Rectal smooth muscle tissue (tissue), 1 donor: ENCODE results near the gene RP2.

Experiments
- H3K27ac ChIP-seq: one replicate; pipeline ENCODE4 v1.7.0; 2013; ENCODE audit warnings: low read depth, low read length, inconsistent platforms
- H3K27me3 ChIP-seq: one replicate; pipeline ENCODE4 v1.7.0; 2013; ENCODE audit warnings: low read length; ENCODE audit not compliant: control insufficient read depth, insufficient read depth
- H3K36me3 ChIP-seq: one replicate; pipeline ENCODE4 v1.7.0; 2013; ENCODE audit warnings: low read length; ENCODE audit not compliant: control insufficient read depth, insufficient read depth
- H3K4me1 ChIP-seq: one replicate; pipeline ENCODE4 v1.7.0; 2013; ENCODE audit warnings: low read length; ENCODE audit not compliant: control insufficient read depth, insufficient read depth
- H3K4me3 ChIP-seq: one replicate; pipeline ENCODE4 v1.7.0; 2013; ENCODE audit warnings: low read length
- H3K9ac ChIP-seq: one replicate; pipeline ENCODE4 v1.7.0; 2013; ENCODE audit warnings: low read length

RP2 gene

GRCh38 chrX:46836701-46837557 is at the start of gene RP2:
Gene RP2 (plus strand): TSS chrX:46837043. CDS start chrX:46837101, 58 bp downstream.
- peak within 1 kb of the TSS; percentile 69 for H3K4me3 ChIP-seq
- peak within 1 kb of the TSS; percentile 75 for H3K9ac ChIP-seq
- no peaks in the 10 kb centered on the region for H3K27me3 ChIP-seq
- H3K27ac ChIP-seq, result peak within 1 kb of the TSS; percentile 80
- no peaks in the 10 kb centered on the region for H3K4me1 ChIP-seq
- H3K36me3 ChIP-seq, result no peaks in the 10 kb centered on the region

GRCh38 chrX:46788902-46789301 is 47.9 kb upstream of the RP2 start:
- H3K4me3 ChIP-seq, result no peak overlapping the region
- H3K27ac ChIP-seq, result no peak overlapping the region
- no peaks in the 10 kb centered on the region for H3K27me3 ChIP-seq
- H3K4me1 ChIP-seq, result no peaks in the 10 kb centered on the region
- no peaks in the 10 kb centered on the region for H3K36me3 ChIP-seq
- H3K9ac ChIP-seq, result no peak overlapping the region

GRCh38 chrX:46791927-46792809 is 44.7 kb upstream of the RP2 start:
- no peak overlapping the region for H3K27ac ChIP-seq

GRCh38 chrX:46792810-46793188 is 44.0 kb upstream of the RP2 start:
- Histone ChIP-seq H3K27ac (no peak overlapping the region), H3K4me1 (no peaks in the 10 kb centered on the region)

More at GRCh38 chrX:46791927-46792809, 44.7 kb upstream of the RP2 start:
- Histone ChIP-seq H3K4me3 (no peak overlapping the region), H3K36me3 (no peaks in the 10 kb centered on the region), H3K27me3 (no peaks in the 10 kb centered on the region), H3K9ac (no peak overlapping the region), H3K4me1 (no peaks in the 10 kb centered on the region)

DNA sequence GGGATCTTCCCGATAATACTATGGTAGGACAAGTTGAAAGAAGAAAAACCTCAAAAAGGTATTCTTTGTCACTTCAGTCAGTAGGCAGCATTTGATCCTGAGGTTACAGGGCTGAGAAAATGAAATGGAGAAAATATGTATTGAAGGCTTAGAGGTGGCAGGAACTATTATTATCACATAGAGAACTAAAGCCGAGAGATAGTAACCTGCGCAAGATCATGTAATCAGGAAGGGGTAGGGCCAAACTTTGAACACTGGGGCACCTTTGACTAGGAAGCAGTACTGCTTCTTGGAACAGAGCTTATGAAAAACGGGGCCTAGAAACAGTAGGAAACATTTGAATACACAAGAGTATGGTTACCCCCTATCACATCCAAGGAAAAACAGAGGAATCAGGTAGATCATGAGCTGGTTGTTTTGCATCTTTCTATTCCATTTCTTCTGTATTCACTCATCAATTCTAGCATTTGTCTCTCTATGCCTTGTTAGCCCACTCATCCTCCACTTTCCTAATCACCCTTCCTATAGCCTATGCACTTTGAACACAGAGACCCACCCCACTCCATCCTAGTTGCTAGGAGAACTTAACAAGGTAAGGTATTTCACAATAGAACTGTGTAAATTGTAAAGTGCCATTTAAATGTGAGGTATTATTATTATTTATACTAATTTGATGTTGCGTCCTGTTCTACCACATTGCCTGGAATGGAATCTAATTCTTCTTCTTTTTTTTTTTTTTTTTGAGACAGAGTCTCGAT is 43.3 kb upstream of the RP2 start:
- Histone ChIP-seq H3K36me3 (no peaks in the 10 kb centered on the region), H3K4me3 (no peak overlapping the region), H3K9ac (no peak overlapping the region), H3K27me3 (no peaks in the 10 kb centered on the region), H3K4me1 (no peaks in the 10 kb centered on the region), H3K27ac (no peak overlapping the region)

More at GRCh38 chrX:46792810-46793188, 44.0 kb upstream of the RP2 start:
- Histone ChIP-seq H3K9ac (no peak overlapping the region), H3K36me3 (no peaks in the 10 kb centered on the region), H3K27me3 (no peaks in the 10 kb centered on the region), H3K4me3 (no peak overlapping the region)

DNA sequence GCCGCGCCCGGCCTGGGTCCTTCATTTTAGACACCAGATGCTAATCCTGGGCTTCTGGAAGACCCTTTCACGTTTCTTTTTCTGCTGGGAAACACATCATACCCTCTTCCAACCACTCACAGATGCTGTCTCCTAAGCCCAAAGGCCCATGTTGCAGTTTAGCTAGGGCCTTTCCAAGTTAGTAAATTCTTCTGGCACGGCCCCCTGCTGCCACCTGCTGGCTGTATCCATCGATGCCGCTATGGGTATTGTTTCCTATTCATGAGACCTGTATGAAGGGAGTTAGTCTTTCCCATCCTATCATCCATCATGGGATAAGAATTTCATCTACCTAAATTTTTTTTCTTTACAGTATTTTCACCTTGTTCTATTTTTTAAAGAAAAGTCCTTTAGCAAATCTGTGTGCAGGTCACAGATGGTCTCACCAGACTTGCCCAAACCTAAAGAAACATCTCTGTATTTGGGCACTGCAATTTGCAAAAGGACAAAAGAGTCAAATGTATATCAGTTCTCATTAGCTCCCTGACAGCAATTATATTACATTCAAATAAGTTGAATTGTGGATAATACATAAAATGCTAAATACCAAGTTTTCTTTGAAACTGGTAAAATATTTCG is 40.2 kb upstream of the RP2 start:
- Histone ChIP-seq H3K4me3 (no peak overlapping the region), H3K27ac (no peak overlapping the region), H3K36me3 (no peaks in the 10 kb centered on the region), H3K27me3 (no peaks in the 10 kb centered on the region), H3K4me1 (no peaks in the 10 kb centered on the region), H3K9ac (no peak overlapping the region)

DNA sequence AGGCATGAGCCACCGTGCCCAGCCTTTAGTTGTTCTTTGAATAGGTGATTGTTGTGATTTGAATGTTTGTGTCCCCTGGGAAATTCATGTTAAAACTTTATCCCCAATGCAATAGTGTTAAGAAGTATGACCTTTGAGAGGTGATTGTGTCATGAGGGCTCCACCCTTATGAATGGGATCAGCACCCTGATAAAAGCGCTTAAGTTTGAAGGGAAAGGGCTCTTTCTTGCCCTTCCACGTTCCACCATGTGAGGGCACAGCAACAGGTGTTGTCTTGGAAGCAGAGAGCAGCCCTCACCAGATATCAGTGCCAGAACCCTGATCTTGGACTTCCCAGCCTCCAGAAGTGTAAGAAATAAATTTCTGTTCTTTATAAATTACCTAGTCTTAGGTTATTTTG is 33.7 kb upstream of the RP2 start:
- H3K4me1 ChIP-seq, result no peaks in the 10 kb centered on the region

GRCh38 chrX:46805270-46805669 is 31.6 kb upstream of the RP2 start:
- Histone ChIP-seq H3K9ac (no peak overlapping the region), H3K27ac (no peak overlapping the region), H3K4me3 (no peak overlapping the region), H3K4me1 (no peaks in the 10 kb centered on the region), H3K36me3 (no peaks in the 10 kb centered on the region), H3K27me3 (no peaks in the 10 kb centered on the region)

More for the DNA sequence above, 33.7 kb upstream of the RP2 start:
- no peaks in the 10 kb centered on the region for H3K36me3 ChIP-seq
- no peak overlapping the region for H3K9ac ChIP-seq
- no peak overlapping the region for H3K4me3 ChIP-seq
- H3K27me3 ChIP-seq, result no peaks in the 10 kb centered on the region
- no peak overlapping the region for H3K27ac ChIP-seq

- no peak overlapping the region for H3K27ac ChIP-seq
- no peaks in the 10 kb centered on the region for H3K36me3 ChIP-seq
- no peaks in the 10 kb centered on the region for H3K27me3 ChIP-seq
- no peaks in the 10 kb centered on the region for H3K4me1 ChIP-seq
- no peak overlapping the region for H3K9ac ChIP-seq
- no peak overlapping the region for H3K4me3 ChIP-seq
Observed at GRCh38 chrX:46811121-46811520, 25.7 kb upstream of the RP2 start.

DNA sequence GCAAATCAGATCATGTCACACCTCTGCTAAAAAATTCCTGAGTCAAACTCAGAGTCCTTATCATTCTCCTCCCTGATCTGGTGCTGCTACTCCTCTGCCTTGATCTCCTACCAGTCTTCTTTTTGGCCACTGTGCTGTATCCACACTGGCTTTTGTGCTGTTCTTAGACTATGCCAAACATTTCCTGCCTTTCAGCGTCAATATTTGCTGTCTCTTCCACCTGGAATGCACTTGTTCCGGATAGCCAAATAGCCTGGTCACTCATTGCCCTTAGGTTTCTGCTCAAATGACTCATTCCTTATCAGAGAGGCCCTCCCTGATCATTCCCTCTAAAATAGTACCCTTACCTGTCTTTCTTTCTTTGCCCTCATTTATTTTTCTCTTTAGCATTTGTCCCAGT is 24.4 kb upstream of the RP2 start:
- Histone ChIP-seq H3K27ac (no peak overlapping the region), H3K36me3 (no peaks in the 10 kb centered on the region), H3K4me3 (no peak overlapping the region), H3K9ac (no peak overlapping the region), H3K4me1 (no peaks in the 10 kb centered on the region), H3K27me3 (no peaks in the 10 kb centered on the region)

GRCh38 chrX:46814966-46815365 is 21.9 kb upstream of the RP2 start:
- no peak overlapping the region for H3K9ac ChIP-seq
- no peaks in the 10 kb centered on the region for H3K27me3 ChIP-seq
- H3K4me3 ChIP-seq, result no peak overlapping the region
- H3K36me3 ChIP-seq, result no peaks in the 10 kb centered on the region
- H3K27ac ChIP-seq, result no peak overlapping the region
- H3K4me1 ChIP-seq, result no peaks in the 10 kb centered on the region

GRCh38 chrX:46819136-46819535 is 17.7 kb upstream of the RP2 start:
- Histone ChIP-seq H3K27ac (no peak overlapping the region), H3K4me1 (no peaks in the 10 kb centered on the region), H3K4me3 (no peak overlapping the region), H3K9ac (no peak overlapping the region), H3K36me3 (no peaks in the 10 kb centered on the region), H3K27me3 (no peaks in the 10 kb centered on the region)
